Hepatocyte (in vitro differentiated cells): ENCODE data around the gene PSMG4.

ENCODE experiments used
- EZH2 ChIP-seq: fragments of 200-600 bp; sonication (generic); IDR thresholded peaks from 2 replicates; pipeline ENCODE4 v1.6.1; 2016; ENCODE audit warnings: antibody characterized with exemption, mild to moderate bottlenecking, borderline replicate concordance
- EZH2phosphoT487 ChIP-seq: fragments of 200-600 bp; sonication (generic); IDR thresholded peaks from one replicate; pipeline ENCODE4 v1.6.1; 2018; ENCODE audit warnings: antibody characterized with exemption, mild to moderate bottlenecking, low read depth, moderate library complexity; ENCODE audit not compliant: unreplicated experiment, severe bottlenecking
- TF ChIP-seq, protein P1 (sequence below): fragments of 200-600 bp; sonication (generic); IDR thresholded peaks from 2 replicates; pipeline ENCODE4 v1.5.1; 2016; ENCODE audit warnings: antibody characterized with exemption, mild to moderate bottlenecking; ENCODE audit not compliant: poor library complexity

DNA sequence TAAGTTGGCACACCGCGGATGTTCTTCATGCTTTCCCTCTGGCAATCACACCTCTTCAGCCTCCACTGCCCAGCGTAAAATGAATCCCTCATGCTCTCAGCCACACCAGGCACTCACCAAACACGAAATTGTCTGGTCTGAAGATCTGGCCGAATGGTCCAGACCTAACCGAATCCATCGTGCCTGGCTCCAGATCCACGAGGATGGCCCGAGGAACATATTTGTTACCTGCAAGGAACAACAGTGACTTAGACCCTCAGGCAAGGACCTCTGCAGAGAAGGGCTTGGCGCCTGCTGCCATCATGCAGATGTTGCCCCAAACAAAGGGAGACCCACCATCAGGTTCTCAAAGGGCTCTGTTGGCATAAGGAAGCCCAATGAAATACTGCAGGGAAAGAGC is 32.7 kb upstream of the PSMG4 start:
- TF ChIP-seq, protein P1, sequence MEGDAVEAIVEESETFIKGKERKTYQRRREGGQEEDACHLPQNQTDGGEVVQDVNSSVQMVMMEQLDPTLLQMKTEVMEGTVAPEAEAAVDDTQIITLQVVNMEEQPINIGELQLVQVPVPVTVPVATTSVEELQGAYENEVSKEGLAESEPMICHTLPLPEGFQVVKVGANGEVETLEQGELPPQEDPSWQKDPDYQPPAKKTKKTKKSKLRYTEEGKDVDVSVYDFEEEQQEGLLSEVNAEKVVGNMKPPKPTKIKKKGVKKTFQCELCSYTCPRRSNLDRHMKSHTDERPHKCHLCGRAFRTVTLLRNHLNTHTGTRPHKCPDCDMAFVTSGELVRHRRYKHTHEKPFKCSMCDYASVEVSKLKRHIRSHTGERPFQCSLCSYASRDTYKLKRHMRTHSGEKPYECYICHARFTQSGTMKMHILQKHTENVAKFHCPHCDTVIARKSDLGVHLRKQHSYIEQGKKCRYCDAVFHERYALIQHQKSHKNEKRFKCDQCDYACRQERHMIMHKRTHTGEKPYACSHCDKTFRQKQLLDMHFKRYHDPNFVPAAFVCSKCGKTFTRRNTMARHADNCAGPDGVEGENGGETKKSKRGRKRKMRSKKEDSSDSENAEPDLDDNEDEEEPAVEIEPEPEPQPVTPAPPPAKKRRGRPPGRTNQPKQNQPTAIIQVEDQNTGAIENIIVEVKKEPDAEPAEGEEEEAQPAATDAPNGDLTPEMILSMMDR: no peak
- TF ChIP-seq EZH2 (no peak), EZH2phosphoT487 (no peak)
